Stimulated activated CD8-positive, alpha-beta memory T cell treated with anti-CD3 and anti-CD28 coated beads, Interleukin-7, amount 100 ng/mL, for 4 hours (primary cell): ENCODE results near the gene UBE2H.
"Not testable (repeated sequence)": the region's sequence is repeated elsewhere in the genome, so short reads cannot be mapped to it uniquely, and the experiment has no call there.

Experiments used
- DNase-seq, 2 donors: peaks; one replicate each; pipeline ENCODE4 v3.0.0-alpha.2; 2020; ENCODE audit warnings: low read depth in 2 of 2

UBE2H gene

GRCh38 chr7:129908181-129908580 lies 44.6 kb downstream of the UBE2H start:
- no peak for DNase-seq

GRCh38 chr7:129907122-129907736 lies 45.5 kb downstream of the UBE2H start:
- no peak for DNase-seq

- no peak for DNase-seq
These were observed 46.1 kb downstream of the UBE2H start for GRCh38 chr7:129906700-129907099.

GRCh38 chr7:129903935-129904334 lies 48.8 kb downstream of the UBE2H start:
- DNase-seq: no peak

GRCh38 chr7:129902788-129903422 lies 49.9 kb downstream of the UBE2H start:
- no peak for DNase-seq

- no peak for DNase-seq
These were observed 54.1 kb downstream of the UBE2H start for GRCh38 chr7:129898502-129899160.

- no peak for DNase-seq
These were observed 54.8 kb downstream of the UBE2H start for GRCh38 chr7:129898007-129898406.

- no peak for DNase-seq
These were observed 56.0 kb downstream of the UBE2H start for GRCh38 chr7:129896568-129897382.

- DNase-seq: not testable (repeated sequence)
These were observed 58.6 kb downstream of the UBE2H start for GRCh38 chr7:129894184-129894583.

- no peak for DNase-seq
These were observed 62.7 kb downstream of the UBE2H start for GRCh38 chr7:129890090-129890489.

- DNase-seq: no peak
These were observed 63.5 kb downstream of the UBE2H start for GRCh38 chr7:129889133-129889844.

GRCh38 chr7:129887865-129888264 lies 64.9 kb downstream of the UBE2H start:
- no peak for DNase-seq

GRCh38 chr7:129886818-129887186 lies 66.0 kb downstream of the UBE2H start:
- no peak for DNase-seq

- no peak for DNase-seq
These were observed 66.5 kb downstream of the UBE2H start for GRCh38 chr7:129886167-129886817.

GRCh38 chr7:129884495-129884894 lies 68.3 kb downstream of the UBE2H start:
- DNase-seq: no peak

- no peak for DNase-seq
These were observed 69.6 kb downstream of the UBE2H start for GRCh38 chr7:129883151-129883550.

GRCh38 chr7:129882531-129882930 lies 70.2 kb downstream of the UBE2H start:
- no peak for DNase-seq

- DNase-seq: no peak
These were observed 75.5 kb downstream of the UBE2H start for GRCh38 chr7:129877146-129877792.

- DNase-seq: no peak
These were observed 76.9 kb downstream of the UBE2H start for GRCh38 chr7:129875745-129876411.

GRCh38 chr7:129875160-129875559 lies 77.6 kb downstream of the UBE2H start:
- DNase-seq: no peak
